HepG2 (cell line): ENCODE data around the gene FTSJ1. TPM values are rescaled to one million over a fixed set of nuclear protein-coding genes. Genes with fewer than 3 reads are reported as not detected.
A peak's percentile ranks its signal among the peaks of the same experiment; 100 is the strongest.

ENCODE experiments used
- CHD2 ChIP-seq: IDR thresholded peaks from 2 replicates; pipeline ENCODE4 v1.6.1; 2011; ENCODE audit warnings: low read depth, low read length, improper control_type of control experiment
- CREM ChIP-seq, 2 experiments: sonication (generic) in 1 of 2; formaldehyde crosslinking in 1 of 2; IDR thresholded peaks; 2 replicates each; pipeline versions ENCODE4 v1.4.0 to v1.6.1; 2016 to 2020; ENCODE audit warnings: antibody characterized with exemption in 1 of 2, mild to moderate bottlenecking in 1 of 2, missing genetic modification reagents in 1 of 2
- EP300 ChIP-seq, 3 experiments: sonication (generic) in 1 of 3; formaldehyde crosslinking in 1 of 3; IDR thresholded peaks; 2 replicates each; pipeline versions ENCODE4 v1.5.1 to v1.6.1; 2011 to 2020; ENCODE audit warnings: low read depth in 2 of 3, low read length in 2 of 3, borderline replicate concordance in 1 of 3, improper control_type of control experiment in 1 of 3, mild to moderate bottlenecking in 1 of 3, missing genetic modification reagents in 1 of 3, moderate library complexity in 1 of 3
- FLYWCH1 ChIP-seq: sonication (generic); formaldehyde crosslinking; IDR thresholded peaks from 2 replicates; pipeline ENCODE4 v1.8.1; 2023; ENCODE audit warnings: mild to moderate bottlenecking, missing genetic modification reagents
- FOXO1 ChIP-seq: sonication (generic); formaldehyde crosslinking; IDR thresholded peaks from 2 replicates; pipeline ENCODE4 v1.4.0; 2020; ENCODE audit warnings: missing genetic modification reagents
- GTF3A ChIP-seq: sonication (generic); formaldehyde crosslinking; conservative IDR thresholded peaks from 2 replicates; pipeline ENCODE4 v1.4.0; 2020; ENCODE audit warnings: mild to moderate bottlenecking, missing genetic modification reagents
- HNF4G ChIP-seq, 2 experiments: sonication (generic) in 1 of 2; formaldehyde crosslinking in 1 of 2; IDR thresholded peaks; 2 replicates each; pipeline versions ENCODE4 v1.4.0 to v1.6.1; 2011 to 2020; ENCODE audit warnings: borderline replicate concordance in 2 of 2, low read depth in 2 of 2, mild to moderate bottlenecking in 2 of 2, low read length in 1 of 2, missing genetic modification reagents in 1 of 2, moderate library complexity in 1 of 2
- MAZ ChIP-seq, 2 experiments: sonication (generic) in 1 of 2; formaldehyde crosslinking in 1 of 2; IDR thresholded peaks; 2 replicates each; pipeline versions ENCODE4 v1.5.0 to v1.6.1; 2012 to 2020; ENCODE audit warnings: low read depth in 2 of 2, mild to moderate bottlenecking in 2 of 2, borderline replicate concordance in 1 of 2, improper control_type of control experiment in 1 of 2, low read length in 1 of 2, missing genetic modification reagents in 1 of 2, moderate library complexity in 1 of 2
- PHF8 ChIP-seq: sonication (generic); formaldehyde crosslinking; IDR thresholded peaks from 2 replicates; pipeline ENCODE4 v1.5.0; 2020; ENCODE audit warnings: missing genetic modification reagents
- RBM39 ChIP-seq: fragments of 200-400 bp; formaldehyde crosslinking; IDR thresholded peaks from one replicate; pipeline ENCODE4 v1.6.1; 2018; ENCODE audit warnings: antibody characterized with exemption, mild to moderate bottlenecking, low read depth, low read length; ENCODE audit not compliant: poor library complexity, severe bottlenecking
- RXRB ChIP-seq: IDR thresholded peaks from 2 replicates; pipeline ENCODE4 v1.6.1; 2016; ENCODE audit warnings: borderline replicate concordance, missing genetic modification reagents, missing compliant biosample characterization
- SALL1 ChIP-seq: sonication (generic); formaldehyde crosslinking; IDR thresholded peaks from 2 replicates; pipeline ENCODE4 v1.8.0; 2022; ENCODE audit warnings: mild to moderate bottlenecking, missing genetic modification reagents
- ZBTB14 ChIP-seq: sonication (generic); formaldehyde crosslinking; IDR thresholded peaks from 2 replicates; pipeline ENCODE4 v1.4.0; 2020; ENCODE audit warnings: missing genetic modification reagents
- ZMAT3 ChIP-seq: sonication (generic); formaldehyde crosslinking; conservative IDR thresholded peaks from 2 replicates; pipeline ENCODE4 v1.7.0; 2021; ENCODE audit warnings: missing genetic modification reagents
- ZNF501 ChIP-seq: sonication (generic); formaldehyde crosslinking; IDR thresholded peaks from 2 replicates; pipeline ENCODE4 v1.5.1; 2020; ENCODE audit warnings: mild to moderate bottlenecking, moderate library complexity, missing genetic modification reagents
- polyA plus RNA-seq, 8 experiments: library from polyadenylated mRNA; depleted of rRNA in 3 of 8; stranded (reverse) in 7 of 8; unstranded in 1 of 8; fragments of >200 nt; fragmentation: Illumina TruSeq in 4 of 8; extraction: Trizol in 4 of 8; gene quantifications; 2 replicates each; pipeline versions ENCODE4 v1.2.1 to v1.2.3, GENCODE V29; 2011 to 2016; ENCODE audit warnings: low read depth in 4 of 8, missing spikeins in 1 of 8, mixed read lengths in 1 of 8; ENCODE audit not compliant: insufficient read depth in 1 of 8
- total RNA-seq, 5 experiments: library from RNA; depleted of rRNA; stranded (reverse); fragments of >200 nt; fragmentation: Illumina TruSeq; extraction: Trizol; gene quantifications; 2 replicates each; pipeline ENCODE4 v1.2.3, GENCODE V29; 2016; ENCODE audit warnings: low read depth in 1 of 5
- TF ChIP-seq, protein P1 (sequence below): IDR thresholded peaks from 2 replicates; pipeline ENCODE4 v1.6.1; 2018; ENCODE audit warnings: missing genetic modification reagents
- TF ChIP-seq, protein P2 (sequence below): sonication (generic); formaldehyde crosslinking; IDR thresholded peaks from 2 replicates; pipeline ENCODE4 v1.5.0; 2020; ENCODE audit warnings: mild to moderate bottlenecking, missing genetic modification reagents, borderline replicate concordance

Gene FTSJ1
- total and polyA plus RNA-seq, 2 of the 13 experiments (the other 11 are each of a cell fraction or from before 2014, with no cell fraction given): 30.3 to 37.9 TPM

GRCh38 chrX:48522291-48522690, 46.3 kb downstream of the FTSJ1 start (continued):
- TF ChIP-seq ZNF501 (CRISPR knock-in tag) (0 out of 2 replicates have a peak, but pooled peaks have one; percentile 28), HNF4G (IDR thresholded peaks at IDR 0.05; ENCODE audit: borderline replicate concordance, low read depth, low read length) (peak; percentile 51), HNF4G (CRISPR knock-in tag; IDR thresholded peaks at IDR 0.05; ENCODE audit: borderline replicate concordance, low read depth) (no peak), FLYWCH1 (no peak), CHD2 (no peak), ZBTB14 (CRISPR knock-in tag) (no peak), CREM (IDR thresholded peaks at IDR 0.05) (no peak), CREM (CRISPR knock-in tag; IDR thresholded peaks at IDR 0.05) (no peak), PHF8 (CRISPR knock-in tag) (peak; percentile 2; the same call in 1 of the 2 replicates), SALL1 (no peak), FOXO1 (CRISPR knock-in tag) (0 out of 2 replicates have a peak, but pooled peaks have one; percentile 16), ZMAT3 (CRISPR knock-in tag) (no peak), RBM39 (no peak), GTF3A (no peak), MAZ (IDR thresholded peaks at IDR 0.05; ENCODE audit: borderline replicate concordance, low read depth, low read length) (no peak), MAZ (CRISPR knock-in tag; IDR thresholded peaks at IDR 0.05; ENCODE audit: low read depth) (no peak), RXRB (CRISPR knock-in tag) (no peak), EP300 (IDR thresholded peaks at IDR 0.05; ENCODE audit: low read depth in 2 of 2, low read length in 2 of 2) (no peak), EP300 (CRISPR knock-in tag; IDR thresholded peaks at IDR 0.05; ENCODE audit: borderline replicate concordance) (no peak)
- TF ChIP-seq, protein P1, sequence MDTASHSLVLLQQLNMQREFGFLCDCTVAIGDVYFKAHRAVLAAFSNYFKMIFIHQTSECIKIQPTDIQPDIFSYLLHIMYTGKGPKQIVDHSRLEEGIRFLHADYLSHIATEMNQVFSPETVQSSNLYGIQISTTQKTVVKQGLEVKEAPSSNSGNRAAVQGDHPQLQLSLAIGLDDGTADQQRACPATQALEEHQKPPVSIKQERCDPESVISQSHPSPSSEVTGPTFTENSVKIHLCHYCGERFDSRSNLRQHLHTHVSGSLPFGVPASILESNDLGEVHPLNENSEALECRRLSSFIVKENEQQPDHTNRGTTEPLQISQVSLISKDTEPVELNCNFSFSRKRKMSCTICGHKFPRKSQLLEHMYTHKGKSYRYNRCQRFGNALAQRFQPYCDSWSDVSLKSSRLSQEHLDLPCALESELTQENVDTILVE (CRISPR knock-in tag): no peak
- TF ChIP-seq, protein P2, sequence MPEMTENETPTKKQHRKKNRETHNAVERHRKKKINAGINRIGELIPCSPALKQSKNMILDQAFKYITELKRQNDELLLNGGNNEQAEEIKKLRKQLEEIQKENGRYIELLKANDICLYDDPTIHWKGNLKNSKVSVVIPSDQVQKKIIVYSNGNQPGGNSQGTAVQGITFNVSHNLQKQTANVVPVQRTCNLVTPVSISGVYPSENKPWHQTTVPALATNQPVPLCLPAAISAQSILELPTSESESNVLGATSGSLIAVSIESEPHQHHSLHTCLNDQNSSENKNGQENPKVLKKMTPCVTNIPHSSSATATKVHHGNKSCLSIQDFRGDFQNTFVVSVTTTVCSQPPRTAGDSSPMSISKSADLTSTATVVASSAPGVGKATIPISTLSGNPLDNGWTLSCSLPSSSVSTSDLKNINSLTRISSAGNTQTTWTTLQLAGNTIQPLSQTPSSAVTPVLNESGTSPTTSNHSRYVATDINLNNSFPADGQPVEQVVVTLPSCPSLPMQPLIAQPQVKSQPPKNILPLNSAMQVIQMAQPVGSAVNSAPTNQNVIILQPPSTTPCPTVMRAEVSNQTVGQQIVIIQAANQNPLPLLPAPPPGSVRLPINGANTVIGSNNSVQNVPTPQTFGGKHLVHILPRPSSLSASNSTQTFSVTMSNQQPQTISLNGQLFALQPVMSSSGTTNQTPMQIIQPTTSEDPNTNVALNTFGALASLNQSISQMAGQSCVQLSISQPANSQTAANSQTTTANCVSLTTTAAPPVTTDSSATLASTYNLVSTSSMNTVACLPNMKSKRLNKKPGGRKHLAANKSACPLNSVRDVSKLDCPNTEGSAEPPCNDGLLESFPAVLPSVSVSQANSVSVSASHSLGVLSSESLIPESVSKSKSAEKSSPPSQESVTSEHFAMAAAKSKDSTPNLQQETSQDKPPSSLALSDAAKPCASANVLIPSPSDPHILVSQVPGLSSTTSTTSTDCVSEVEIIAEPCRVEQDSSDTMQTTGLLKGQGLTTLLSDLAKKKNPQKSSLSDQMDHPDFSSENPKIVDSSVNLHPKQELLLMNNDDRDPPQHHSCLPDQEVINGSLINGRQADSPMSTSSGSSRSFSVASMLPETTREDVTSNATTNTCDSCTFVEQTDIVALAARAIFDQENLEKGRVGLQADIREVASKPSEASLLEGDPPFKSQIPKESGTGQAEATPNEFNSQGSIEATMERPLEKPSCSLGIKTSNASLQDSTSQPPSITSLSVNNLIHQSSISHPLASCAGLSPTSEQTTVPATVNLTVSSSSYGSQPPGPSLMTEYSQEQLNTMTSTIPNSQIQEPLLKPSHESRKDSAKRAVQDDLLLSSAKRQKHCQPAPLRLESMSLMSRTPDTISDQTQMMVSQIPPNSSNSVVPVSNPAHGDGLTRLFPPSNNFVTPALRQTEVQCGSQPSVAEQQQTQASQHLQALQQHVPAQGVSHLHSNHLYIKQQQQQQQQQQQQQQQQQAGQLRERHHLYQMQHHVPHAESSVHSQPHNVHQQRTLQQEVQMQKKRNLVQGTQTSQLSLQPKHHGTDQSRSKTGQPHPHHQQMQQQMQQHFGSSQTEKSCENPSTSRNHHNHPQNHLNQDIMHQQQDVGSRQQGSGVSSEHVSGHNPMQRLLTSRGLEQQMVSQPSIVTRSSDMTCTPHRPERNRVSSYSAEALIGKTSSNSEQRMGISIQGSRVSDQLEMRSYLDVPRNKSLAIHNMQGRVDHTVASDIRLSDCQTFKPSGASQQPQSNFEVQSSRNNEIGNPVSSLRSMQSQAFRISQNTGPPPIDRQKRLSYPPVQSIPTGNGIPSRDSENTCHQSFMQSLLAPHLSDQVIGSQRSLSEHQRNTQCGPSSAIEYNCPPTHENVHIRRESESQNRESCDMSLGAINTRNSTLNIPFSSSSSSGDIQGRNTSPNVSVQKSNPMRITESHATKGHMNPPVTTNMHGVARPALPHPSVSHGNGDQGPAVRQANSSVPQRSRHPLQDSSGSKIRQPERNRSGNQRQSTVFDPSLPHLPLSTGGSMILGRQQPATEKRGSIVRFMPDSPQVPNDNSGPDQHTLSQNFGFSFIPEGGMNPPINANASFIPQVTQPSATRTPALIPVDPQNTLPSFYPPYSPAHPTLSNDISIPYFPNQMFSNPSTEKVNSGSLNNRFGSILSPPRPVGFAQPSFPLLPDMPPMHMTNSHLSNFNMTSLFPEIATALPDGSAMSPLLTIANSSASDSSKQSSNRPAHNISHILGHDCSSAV (CRISPR knock-in tag): no peak
